HUES64 (cell line): ENCODE data around the gene SLC35F3.
"Not testable (repeated sequence)": the region's sequence is repeated elsewhere in the genome, so short reads cannot be mapped to it uniquely, and the experiment has no call there.

ENCODE experiments used
- H3K27ac ChIP-seq: 2 replicates; pipeline ENCODE4 v1.7.0; 2013; ENCODE audit warnings: low read depth, low read length, inconsistent platforms
- H3K27me3 ChIP-seq: 2 replicates; pipeline ENCODE4 v1.6.1; 2013; ENCODE audit warnings: mild to moderate bottlenecking, low read length; ENCODE audit not compliant: insufficient read depth
- H3K36me3 ChIP-seq: 2 replicates; pipeline ENCODE4 v1.6.1; 2013; ENCODE audit warnings: mild to moderate bottlenecking, low read length; ENCODE audit not compliant: insufficient read depth
- H3K4me1 ChIP-seq: 2 replicates; pipeline ENCODE4 v1.6.1; 2013; ENCODE audit warnings: mild to moderate bottlenecking, low read length, moderate library complexity; ENCODE audit not compliant: insufficient read depth
- H3K4me3 ChIP-seq: 2 replicates; pipeline ENCODE4 v1.5.1; 2013; ENCODE audit warnings: mild to moderate bottlenecking, low read length, moderate library complexity
- H3K9ac ChIP-seq: 2 replicates; pipeline ENCODE4 v1.6.1; 2013; ENCODE audit warnings: mild to moderate bottlenecking, low read depth, low read length
- H3K9me3 ChIP-seq: 2 replicates; pipeline ENCODE4 v1.6.1; 2013; ENCODE audit warnings: low read depth, low read length; ENCODE audit not compliant: insufficient read depth
- WGBS: fragments of 150-250, 120-280 bp; methylation state at CpG from one replicate; pipeline ENCODE4 v1.1.7; 2013; ENCODE audit warnings: missing lambda C conversion rate; 5-methylcytosine and 5-hydroxymethylcytosine counted together

Gene SLC35F3

DNA sequence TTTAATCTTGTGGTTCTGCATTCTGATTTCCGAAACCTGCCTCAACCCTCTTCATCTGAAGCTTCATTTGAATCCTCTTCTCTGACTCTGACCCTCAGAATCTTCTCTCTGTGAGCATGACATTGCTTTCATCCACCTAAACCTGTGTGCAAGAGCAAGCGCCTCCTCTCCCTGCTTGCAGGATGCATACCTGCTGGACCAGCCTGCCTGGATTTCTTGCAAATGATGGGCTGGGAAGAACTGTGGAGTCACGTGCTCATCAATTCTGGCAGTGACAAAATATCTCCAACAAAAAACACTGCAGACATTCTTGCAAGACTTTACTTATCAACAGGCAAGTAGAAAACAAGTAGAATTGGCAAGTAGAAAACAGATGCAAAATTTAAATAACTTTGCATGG, 20.8 kb upstream of the SLC35F3 start:
- no peak overlapping the region for H3K4me3 ChIP-seq
- no peaks in the 10 kb centered on the region for H3K9me3 ChIP-seq
- WGBS: 90% methylated on average over 3 of the region's 3 CpGs
- H3K9ac ChIP-seq: no peak overlapping the region
- H3K27ac ChIP-seq: no peak overlapping the region
- peaks cover 8% of the 10 kb centered on the region; the same call in 1 of the 2 replicates for H3K4me1 ChIP-seq
- no peaks in the 10 kb centered on the region for H3K27me3 ChIP-seq
- no peaks in the 10 kb centered on the region for H3K36me3 ChIP-seq

DNA sequence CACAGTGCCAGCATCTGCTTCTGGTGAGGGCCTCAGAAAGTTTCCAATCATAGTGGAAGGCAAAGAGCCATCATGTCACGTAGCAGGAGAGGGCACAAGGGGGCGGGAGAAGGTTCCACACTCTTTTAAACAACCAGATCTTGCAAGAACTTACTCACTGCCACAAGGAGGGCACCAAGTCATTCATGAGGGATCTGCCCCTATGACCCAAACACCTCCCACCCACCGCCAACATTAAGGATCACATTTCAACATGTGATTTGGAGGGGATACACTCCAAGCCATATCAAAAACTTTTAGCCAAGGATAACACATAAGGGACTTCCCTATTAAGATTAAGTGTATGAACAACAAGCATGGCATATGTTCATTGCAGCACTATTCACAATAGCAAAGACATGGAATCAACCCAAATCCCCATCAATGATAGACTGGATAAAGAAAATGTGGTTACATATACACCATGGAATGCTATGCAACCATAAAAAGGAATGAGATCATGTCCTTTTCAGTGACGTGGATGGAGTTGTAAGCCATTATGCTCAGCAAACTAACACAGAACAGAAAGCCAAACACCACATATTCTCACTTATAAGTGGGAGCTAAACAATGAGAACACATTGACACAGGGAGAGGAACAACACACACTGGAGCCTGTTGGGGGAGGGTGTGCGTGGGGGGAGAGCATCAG, 19.9 kb upstream of the SLC35F3 start:
- 88% methylated on average over 5 of the region's 5 CpGs for whole genome bisulfite sequencing
- Histone ChIP-seq H3K27me3 (no peaks in the 10 kb centered on the region), H3K9ac (no peak overlapping the region), H3K9me3 (0 out of 2 replicates have a peak, but pooled peaks cover 2% of the 10 kb centered on the region), H3K36me3 (no peaks in the 10 kb centered on the region), H3K4me1 (peaks cover 8% of the 10 kb centered on the region; the same call in 1 of the 2 replicates), H3K4me3 (no peak overlapping the region), H3K27ac (no peak overlapping the region)

DNA sequence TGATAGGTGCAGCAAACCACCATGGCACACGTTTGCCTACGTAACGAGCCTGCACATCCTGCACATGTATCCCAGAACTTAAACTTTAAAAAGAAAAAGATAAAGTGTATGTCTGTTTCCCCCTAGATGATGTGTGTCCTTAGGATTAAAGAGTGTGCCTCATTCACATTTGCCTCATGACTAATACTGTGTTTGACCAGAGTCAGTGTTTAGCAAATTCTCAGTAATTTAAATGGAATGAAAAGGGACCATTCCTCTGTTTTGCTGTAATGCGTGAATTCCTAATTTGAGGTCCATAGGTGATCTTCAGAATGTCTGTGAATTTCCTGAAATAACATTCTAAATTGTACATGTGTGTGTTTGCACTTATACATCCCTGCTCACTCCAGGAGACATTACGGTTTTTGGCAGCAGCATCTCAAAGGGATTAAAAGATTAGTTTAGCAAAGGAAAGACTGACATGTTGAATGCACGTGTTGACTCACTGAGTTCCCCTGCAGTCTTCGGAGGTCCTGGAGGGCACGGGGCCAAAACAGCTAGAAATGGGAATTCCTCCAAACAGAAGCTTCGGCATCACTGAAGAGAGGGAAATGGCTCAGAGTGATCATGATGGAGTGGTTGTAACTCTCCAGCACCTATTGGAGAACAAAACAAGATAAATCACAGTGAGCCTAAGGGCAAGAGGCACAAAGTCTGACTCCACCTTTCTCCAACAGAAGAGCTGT, 19.1 kb upstream of the SLC35F3 start:
- peaks cover 8% of the 10 kb centered on the region; the same call in 1 of the 2 replicates for H3K4me1 ChIP-seq
- peaks cover 6% of the 10 kb centered on the region for H3K9me3 ChIP-seq
- H3K4me3 ChIP-seq: no peak overlapping the region
- no peaks in the 10 kb centered on the region for H3K36me3 ChIP-seq
- WGBS: 85% methylated on average over 9 of the region's 9 CpGs
- H3K27ac ChIP-seq: no peak overlapping the region
- H3K9ac ChIP-seq: no peak overlapping the region
- no peaks in the 10 kb centered on the region for H3K27me3 ChIP-seq

DNA sequence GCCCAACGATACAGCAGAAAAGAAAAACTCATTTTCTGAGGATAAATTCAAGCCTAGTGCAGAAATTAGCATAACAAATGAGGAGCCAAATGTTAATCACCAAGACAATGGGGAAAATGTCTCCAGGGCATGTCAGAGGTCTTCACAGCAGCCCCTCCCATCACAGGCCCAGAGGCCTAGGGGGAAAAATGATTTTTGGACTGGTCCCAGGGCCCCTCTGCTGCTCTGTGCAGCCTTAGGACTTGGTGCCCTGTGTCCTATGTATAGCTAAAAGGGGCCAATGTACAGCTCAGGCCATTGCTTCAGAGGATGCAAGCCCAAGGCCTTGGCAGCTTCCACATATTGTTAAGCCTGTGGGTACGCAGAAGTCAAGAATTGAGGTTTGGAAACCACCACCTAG, 13.3 kb upstream of the SLC35F3 start:
- not testable (repeated sequence) for H3K4me3 ChIP-seq, H3K36me3 ChIP-seq, H3K27me3 ChIP-seq, H3K9ac ChIP-seq, H3K27ac ChIP-seq, H3K4me1 ChIP-seq
- peaks cover 24% of the 10 kb centered on the region for H3K9me3 ChIP-seq
- WGBS: 95% methylated on average over 2 of the region's 2 CpGs

DNA sequence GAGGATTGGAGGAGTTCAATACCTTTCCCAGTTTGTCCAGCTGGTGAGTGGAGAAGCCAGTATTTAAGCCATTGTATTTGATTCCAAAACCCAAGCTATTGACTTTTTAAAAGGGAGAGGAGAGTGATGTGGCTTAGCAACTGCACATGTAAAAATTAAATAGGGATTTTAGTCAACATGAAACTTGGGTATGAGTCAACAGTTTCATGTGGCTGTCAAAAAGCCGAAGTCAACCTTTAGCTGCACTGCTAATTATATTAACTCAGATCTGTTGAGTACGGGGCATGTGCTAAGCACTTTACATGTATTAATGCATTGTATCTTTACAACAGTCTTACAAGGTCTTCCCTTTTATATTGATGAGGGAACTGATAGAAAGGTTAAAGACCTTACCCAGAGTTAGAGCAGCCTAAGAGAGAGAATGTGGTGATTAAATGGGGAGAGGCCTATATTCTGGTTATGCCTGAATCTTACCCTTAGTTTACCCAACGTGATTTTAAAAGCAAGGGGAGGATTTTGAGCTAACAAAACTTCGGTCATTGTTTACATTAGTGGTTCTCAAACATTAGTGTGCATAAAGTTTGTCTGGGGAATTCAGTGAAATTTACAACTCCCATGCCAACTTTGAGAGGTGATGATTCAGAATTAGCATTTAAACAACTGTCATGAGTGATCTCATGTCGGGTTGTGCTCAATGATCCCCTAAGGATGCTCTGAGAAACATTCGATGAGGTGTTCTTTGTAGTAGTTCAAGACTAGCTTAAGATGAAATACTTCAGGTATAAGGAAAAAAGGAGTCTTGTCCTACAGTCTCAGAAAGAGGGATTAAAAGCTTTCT, 6.9 kb upstream of the SLC35F3 start:
- Histone ChIP-seq H3K36me3 (no peaks in the 10 kb centered on the region), H3K4me3 (no peak overlapping the region), H3K27ac (no peak overlapping the region), H3K9me3 (peaks cover 6% of the 10 kb centered on the region; the same call in 1 of the 2 replicates), H3K9ac (no peak overlapping the region), H3K27me3 (peaks cover 14% of the 10 kb centered on the region), H3K4me1 (no peaks in the 10 kb centered on the region)
- 82% methylated on average over 5 of the region's 6 CpGs for WGBS

DNA sequence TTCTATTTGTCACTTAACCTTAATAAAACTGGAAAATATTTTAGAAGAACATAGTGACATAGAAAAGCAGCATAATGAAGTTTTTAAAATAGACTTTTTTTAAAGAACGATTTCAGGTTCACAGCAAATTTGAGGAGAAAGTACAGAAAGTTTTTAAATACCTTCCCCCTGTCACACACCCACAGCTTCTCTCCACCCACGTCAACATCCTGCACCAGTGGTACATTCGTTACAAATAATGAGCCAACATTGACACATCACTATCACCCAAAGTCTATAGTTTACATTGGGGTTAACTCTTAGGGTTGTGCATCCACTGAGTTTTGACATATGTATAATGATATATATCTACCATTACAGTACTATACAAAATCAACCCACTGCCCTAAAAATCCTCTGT, 3.0 kb upstream of the SLC35F3 start:
- 96% methylated on average over 3 of the region's 3 CpGs for WGBS
- H3K36me3 ChIP-seq: no peaks in the 10 kb centered on the region
- H3K9me3 ChIP-seq: no peaks in the 10 kb centered on the region
- no peak overlapping the region for H3K27ac ChIP-seq
- H3K9ac ChIP-seq: no peak overlapping the region
- H3K4me1 ChIP-seq: 0 out of 2 replicates have a peak, but pooled peaks cover 3% of the 10 kb centered on the region
- H3K4me3 ChIP-seq: no peak overlapping the region
- H3K27me3 ChIP-seq: peaks cover 52% of the 10 kb centered on the region

DNA sequence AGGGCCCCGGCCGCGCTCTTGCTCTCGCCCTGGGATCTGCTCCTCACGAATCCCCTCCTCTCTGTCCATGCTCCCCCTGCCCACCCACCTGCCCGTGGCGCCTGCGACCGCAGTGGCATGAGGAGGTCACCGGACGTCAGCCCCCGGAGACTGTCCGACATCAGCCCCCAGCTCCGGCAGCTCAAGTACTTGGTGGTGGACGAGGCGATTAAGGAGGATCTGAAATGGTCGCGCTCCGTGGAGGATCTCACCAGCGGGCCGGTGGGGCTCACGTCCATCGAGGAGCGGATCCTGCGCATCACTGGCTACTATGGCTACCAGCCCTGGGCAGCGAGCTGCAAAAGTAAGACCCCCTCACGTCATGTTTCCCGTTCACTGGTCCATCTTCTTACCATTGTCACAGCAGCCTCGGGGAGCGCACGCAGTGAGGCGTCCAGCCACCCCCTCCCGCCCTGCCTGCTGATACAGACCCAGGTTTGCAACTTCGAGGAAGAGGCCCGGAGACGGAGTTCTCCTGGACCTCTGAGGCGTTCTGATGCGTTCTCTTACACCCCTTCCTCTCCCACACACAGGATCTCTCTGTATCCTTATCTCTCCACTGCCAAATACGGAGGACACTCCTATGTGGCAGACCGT, 1.1 kb downstream of the SLC35F3 start:
- Histone ChIP-seq H3K27me3 (peaks cover 63% of the 10 kb centered on the region), H3K4me3 (peak overlapping the region; percentile 70), H3K36me3 (no peaks in the 10 kb centered on the region), H3K9me3 (no peaks in the 10 kb centered on the region), H3K4me1 (0 out of 2 replicates have a peak, but pooled peaks cover 3% of the 10 kb centered on the region), H3K9ac (peak overlapping the region; percentile 71; the same call in 1 of the 2 replicates), H3K27ac (no peak overlapping the region)
- WGBS: 8% methylated on average over 40 of the region's 40 CpGs

DNA sequence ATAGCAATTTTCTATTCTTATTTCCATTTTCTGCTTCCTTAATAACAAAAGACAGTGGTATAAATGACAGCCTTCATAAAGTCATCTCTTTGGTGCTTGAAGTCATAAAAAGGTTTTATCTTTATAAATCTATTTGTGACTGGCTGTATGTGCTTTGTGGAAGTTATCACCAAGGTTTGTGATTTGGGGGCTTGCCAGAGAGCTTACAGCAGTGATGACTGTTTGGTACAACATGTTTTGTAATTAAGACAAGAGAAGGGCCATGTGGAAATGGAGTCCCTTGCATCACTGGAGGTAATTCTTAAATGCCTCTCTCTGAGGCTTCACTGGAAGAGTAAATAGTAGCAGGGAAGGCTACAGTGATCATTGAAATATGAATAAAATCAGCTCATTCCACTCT, 2.7 kb downstream of the SLC35F3 start:
- H3K27ac ChIP-seq: no peak overlapping the region
- H3K4me3 ChIP-seq: no peak overlapping the region
- H3K9me3 ChIP-seq: no peaks in the 10 kb centered on the region
- no peak overlapping the region for H3K9ac ChIP-seq
- no peaks in the 10 kb centered on the region for H3K36me3 ChIP-seq
- 0 out of 2 replicates have a peak, but pooled peaks cover 3% of the 10 kb centered on the region for H3K4me1 ChIP-seq
- peaks cover 54% of the 10 kb centered on the region for H3K27me3 ChIP-seq

DNA sequence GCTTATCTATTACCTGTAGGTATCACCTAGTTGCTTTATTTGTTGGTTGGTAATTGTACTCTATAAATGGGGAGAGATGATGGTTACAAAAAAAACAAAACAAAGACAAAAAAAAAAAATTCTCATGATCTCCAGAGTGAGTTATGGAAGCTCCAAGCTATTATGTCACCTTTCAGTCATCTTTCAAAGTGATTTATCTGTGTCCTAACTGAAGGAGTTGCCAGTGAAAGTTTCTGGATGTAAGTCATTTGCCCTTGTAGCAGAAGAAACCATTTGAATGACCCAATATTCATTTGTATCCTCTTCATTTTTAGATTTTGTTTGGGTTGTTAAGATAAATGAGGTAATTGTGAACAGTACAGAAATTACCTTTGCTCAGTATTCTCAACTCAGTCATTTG, 3.6 kb downstream of the SLC35F3 start:
- Histone ChIP-seq H3K27ac (no peak overlapping the region), H3K4me1 (0 out of 2 replicates have a peak, but pooled peaks cover 3% of the 10 kb centered on the region), H3K4me3 (no peak overlapping the region), H3K36me3 (no peaks in the 10 kb centered on the region), H3K27me3 (peaks cover 44% of the 10 kb centered on the region), H3K9ac (no peak overlapping the region), H3K9me3 (no peaks in the 10 kb centered on the region)

DNA sequence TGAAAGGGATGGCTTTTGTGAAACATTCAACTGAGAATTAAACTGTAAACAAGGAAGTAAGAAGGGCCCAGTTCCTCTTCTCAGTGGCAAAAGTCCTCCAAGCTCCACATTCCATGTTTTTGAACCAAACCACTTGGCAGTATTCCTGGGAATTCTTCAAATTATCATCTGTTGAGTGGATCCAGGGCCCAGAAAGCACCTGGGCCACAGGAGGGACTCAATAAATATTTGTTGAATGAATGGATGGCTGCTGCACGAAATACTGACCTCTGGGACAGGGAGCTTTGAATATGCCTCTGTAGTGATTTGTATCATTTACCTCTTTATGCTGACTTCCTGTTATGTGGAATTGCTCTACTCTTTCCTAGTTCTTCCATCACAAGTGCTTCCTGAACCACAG, 4.7 kb downstream of the SLC35F3 start:
- no peak overlapping the region for H3K27ac ChIP-seq

More for the DNA sequence above, 4.7 kb downstream of the SLC35F3 start:
- H3K4me3 ChIP-seq: no peak overlapping the region
- WGBS: 94% methylated on average over 1 of the region's 1 CpG
- peaks cover 33% of the 10 kb centered on the region for H3K27me3 ChIP-seq
- H3K36me3 ChIP-seq: no peaks in the 10 kb centered on the region
- no peak overlapping the region for H3K9ac ChIP-seq
- H3K9me3 ChIP-seq: no peaks in the 10 kb centered on the region
- H3K4me1 ChIP-seq: 0 out of 2 replicates have a peak, but pooled peaks cover 3% of the 10 kb centered on the region
